ENCODE measurements around the gene HADHB. TPM values are rescaled to one million over a fixed set of nuclear protein-coding genes. Genes with fewer than 3 reads are reported as not detected.

Gene HADHB
- 96.4 and 116 TPM in 2 replicates for total RNA-seq

DNA sequence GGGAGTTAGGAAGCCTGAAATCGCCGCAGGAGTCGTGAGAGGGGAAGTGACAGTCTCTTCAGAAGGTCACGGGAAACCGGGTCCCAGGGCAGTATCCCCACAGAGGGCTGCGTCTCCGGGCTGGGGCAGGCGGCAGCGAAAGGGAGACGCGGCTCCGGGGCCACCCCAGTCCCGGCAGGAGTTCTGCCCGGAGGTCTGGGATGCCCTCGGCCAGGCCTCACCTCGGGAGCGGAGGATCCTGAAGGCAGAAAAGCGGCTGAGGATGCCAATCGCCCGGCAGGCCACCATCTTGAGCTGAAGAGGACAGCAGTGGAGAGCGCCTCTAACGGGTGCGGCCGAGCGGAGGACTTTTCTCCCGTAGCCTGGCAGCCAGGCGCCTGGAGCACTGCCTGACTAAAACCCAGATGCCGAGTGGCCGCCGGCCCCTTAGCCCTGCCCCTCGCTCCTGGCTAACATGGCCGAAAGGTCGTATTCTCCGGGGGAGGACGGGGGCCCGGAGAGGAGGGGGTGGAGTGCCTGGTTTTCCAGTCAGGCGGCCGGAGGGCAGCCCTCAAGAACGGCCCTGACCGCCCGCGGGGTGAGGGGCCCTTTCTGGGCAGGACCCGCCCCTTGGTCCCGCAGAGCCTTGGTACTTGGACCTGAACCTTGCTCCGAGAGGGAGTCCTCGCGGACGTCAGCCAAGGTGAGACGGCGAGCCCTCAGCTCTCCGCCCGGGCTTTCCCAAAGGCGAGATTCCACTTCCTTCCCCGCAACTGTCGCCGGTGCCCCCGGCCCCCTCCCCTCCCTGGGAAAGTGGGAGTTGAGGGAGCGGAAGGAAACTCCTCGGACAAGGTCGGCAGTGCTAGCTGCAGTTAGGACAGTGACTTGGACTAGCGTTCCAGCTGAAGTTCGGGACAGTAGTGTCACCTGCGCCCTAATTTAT, at the start of gene HADHB, which contains the start of gene HADHA:
TSS of gene HADHB (plus strand) at position 631 of the 922 bp plus-strand sequence. CDS start 9,316 bp downstream, outside the sequence.
TSS of gene HADHA (minus strand) at position 324 of the 922 bp plus-strand sequence. CDS start at position 288, 36 bp downstream.

Other genes starting within 250 kb of the HADHB start
- gene RAB10, start 210.9 kb upstream of the HADHB start, total RNA-seq: 304 and 334 TPM in 2 replicates
- gene GAREM2, start 71.9 kb upstream of the HADHB start, total RNA-seq: 0.53 and 0.68 TPM in 2 replicates
- gene HADHA, start 307 bp upstream of the HADHB start, total RNA-seq: 166 and 190 TPM in 2 replicates
- 10.8 and 14.8 TPM in 2 replicates for gene SELENOI, start 101.2 kb downstream of the HADHB start, total RNA-seq
- gene ADGRF3, start 101.8 kb downstream of the HADHB start, total RNA-seq: 0.12 and 0.26 TPM in 2 replicates
- not detected in 2 replicates for gene DRC1, start 157.0 kb downstream of the HADHB start, total RNA-seq
- gene OTOF, start 233.2 kb downstream of the HADHB start, total RNA-seq: not detected in 2 replicates